Measurements from ENCODE around the gene AOPEP.

Gene AOPEP

DNA sequence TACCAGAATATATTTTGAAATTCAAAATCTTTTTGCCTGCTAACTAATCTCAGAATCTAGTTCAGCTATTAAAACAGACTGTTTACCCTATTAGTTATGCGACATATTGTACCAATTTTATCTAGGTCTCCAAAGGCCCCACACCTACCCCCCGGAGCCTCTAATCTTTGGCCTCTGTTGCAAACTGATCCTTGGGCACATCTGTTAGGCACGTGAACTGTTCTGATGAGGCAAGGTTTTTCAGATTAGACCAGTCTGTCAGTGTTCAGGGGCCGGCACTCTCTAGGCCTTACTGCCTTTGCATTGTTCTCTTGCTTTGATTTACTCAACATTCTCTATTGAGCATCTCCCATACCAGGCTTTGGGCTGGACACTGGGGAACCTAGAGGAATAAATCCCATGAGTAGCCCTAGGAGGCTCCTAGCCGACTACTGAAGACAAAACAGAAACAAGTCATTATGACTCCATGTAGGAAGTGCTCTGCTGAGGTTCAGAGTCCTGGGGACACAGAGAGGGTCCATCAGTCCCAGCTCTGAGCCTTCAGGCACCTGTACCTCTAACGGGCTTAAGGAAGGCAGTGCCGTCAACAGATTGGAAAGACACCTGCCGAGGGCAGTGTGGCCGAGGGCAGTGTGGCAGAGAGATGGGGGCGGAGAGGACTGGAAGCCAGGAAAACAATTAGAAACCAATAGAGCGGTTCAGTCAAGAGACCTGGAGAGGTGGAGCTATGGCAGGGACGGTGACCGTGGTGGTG, 245.1 kb downstream of the AOPEP start:
- Mint-ChIP-seq H3K36me3 (peaks cover 12% of the 10 kb centered on the region), H3K27ac (no peak overlapping the region), H3K4me1 (no peaks in the 10 kb centered on the region), H3K9me3 (no peaks in the 10 kb centered on the region), H3K27me3 (no peaks in the 10 kb centered on the region), H3K4me3 (no peak overlapping the region)

DNA sequence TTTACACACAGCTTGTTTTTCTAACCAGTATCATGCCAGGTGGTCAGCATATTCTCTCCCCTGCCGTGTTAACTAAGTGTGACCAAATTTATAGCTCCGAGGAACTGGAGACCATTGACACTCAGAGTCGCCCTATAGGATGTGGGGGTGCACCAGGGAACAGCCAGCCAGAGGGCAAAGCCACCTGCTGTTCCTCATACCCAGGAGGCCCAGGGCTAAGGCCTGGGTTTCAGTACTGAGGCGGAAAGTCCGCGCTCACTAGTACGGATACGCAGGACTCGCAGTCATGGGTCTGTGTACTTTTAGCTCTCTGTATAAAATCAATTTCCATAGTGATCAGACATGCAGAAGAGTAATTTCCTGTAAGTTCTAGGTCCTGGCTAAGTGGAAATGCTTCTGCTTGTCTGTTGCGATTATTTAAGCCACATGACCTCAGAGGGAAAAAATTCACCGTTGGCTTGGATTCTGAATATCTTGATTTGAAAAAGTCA, 247.0 kb downstream of the AOPEP start:
- Mint-ChIP-seq H3K27ac (no peak overlapping the region), H3K27me3 (no peaks in the 10 kb centered on the region), H3K4me1 (no peaks in the 10 kb centered on the region), H3K36me3 (peaks cover 11% of the 10 kb centered on the region), H3K4me3 (no peak overlapping the region), H3K9me3 (no peaks in the 10 kb centered on the region)

DNA sequence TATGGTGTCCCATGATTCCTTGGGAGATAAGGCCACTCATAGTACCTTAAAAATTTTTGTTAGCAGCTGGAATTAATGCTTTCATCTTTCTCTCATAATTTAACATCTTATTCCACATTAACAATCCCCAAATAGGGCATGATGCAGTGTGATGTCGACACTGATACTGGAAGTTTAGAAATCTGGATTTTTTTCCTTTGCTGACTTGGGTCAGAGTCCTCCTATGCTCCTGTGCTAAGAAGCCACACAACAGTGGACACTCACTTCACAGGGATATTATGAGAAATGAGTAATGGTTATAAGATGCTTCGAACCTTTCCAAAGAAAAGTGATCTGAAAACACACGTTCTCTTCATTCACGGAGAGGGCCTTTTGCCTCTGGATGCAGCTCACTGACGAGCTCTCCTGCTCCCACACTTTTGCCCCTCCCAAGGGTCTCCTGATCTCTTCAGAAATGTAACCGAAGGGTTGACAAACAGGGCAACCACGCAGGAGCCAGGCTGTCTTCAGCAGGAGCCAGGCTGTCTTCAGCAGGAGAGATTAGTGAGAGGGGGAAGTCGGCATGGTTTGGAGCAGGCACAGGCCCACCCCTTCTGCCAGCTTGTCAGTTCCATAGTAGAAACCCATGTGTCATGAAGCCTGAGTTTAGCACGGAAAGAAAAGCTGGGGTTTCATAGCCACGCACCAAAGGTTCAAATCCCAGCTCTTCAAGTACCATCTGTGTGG, 247.8 kb downstream of the AOPEP start:
- Mint-ChIP-seq H3K27me3 (no peaks in the 10 kb centered on the region), H3K4me3 (no peak overlapping the region), H3K9me3 (no peaks in the 10 kb centered on the region), H3K27ac (no peak overlapping the region), H3K4me1 (no peaks in the 10 kb centered on the region), H3K36me3 (peaks cover 11% of the 10 kb centered on the region)

DNA sequence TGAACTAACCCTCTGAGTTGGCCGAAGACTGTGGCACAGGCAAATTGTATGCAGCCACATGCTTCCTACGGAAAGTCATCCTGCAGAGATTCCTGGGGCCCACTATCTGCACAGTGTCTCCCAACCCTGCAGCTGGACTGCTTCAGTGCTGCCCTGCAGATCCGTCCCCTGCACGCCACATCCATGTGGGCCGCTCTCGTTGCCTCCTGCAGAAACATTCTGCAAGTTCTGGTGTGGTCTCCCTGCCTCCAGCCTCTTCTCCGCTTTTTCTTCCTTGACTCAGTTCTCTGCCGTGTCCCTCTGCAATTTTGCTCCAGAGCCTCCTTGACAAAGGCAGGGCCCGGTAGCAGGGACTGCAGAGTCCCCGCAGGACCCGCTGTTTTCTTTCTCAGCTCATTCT, 249.0 kb downstream of the AOPEP start:
- H3K9me3 Mint-ChIP-seq = no peaks in the 10 kb centered on the region
- no peaks in the 10 kb centered on the region for H3K27me3 Mint-ChIP-seq
- H3K4me1 Mint-ChIP-seq = no peaks in the 10 kb centered on the region
- H3K27ac Mint-ChIP-seq = no peak overlapping the region
- no peak overlapping the region for H3K4me3 Mint-ChIP-seq
- peaks cover 11% of the 10 kb centered on the region for H3K36me3 Mint-ChIP-seq

DNA sequence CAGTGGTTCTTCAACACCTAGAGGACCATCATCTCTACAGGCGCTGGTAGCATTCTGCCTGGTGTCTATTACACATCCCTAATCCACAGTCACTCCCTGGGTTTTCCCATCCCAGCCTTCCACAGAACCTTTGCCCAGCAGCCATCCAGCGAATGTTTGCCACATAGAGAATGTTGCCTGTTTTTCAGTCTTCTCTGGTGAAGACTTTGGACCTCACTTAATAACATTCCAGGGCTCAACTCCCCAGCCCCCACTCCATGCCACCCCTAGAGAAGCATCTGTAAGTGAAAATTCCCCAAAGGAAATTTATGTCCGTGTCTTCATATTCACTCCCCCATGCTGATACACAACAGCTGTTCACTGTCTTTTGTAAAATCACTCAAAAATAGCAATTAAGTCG, 249.6 kb downstream of the AOPEP start:
- no peak overlapping the region for H3K27ac Mint-ChIP-seq
- H3K27me3 Mint-ChIP-seq = no peaks in the 10 kb centered on the region
- H3K4me1 Mint-ChIP-seq = no peaks in the 10 kb centered on the region
- H3K36me3 Mint-ChIP-seq = peaks cover 11% of the 10 kb centered on the region
- no peak overlapping the region for H3K4me3 Mint-ChIP-seq
- no peaks in the 10 kb centered on the region for H3K9me3 Mint-ChIP-seq

DNA sequence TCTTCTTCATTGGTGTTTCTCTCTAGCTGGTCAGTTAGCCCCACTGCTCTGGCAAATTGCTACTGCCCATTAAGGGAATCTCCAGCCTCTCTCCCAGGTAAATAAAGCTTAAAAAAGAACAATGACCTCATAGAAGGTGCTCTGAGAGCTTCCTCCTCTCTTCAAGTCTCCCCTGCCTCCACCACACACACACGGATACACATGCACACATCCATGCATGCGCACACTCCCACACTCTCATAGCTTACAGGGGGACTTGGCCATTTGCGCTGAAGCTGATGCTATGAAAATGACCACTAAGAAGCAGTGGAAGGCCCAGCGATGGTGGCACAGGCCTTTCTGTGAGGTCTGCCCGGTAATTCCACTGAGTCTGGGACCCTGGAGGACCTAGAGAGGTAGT, 250.9 kb downstream of the AOPEP start:
- H3K4me3 Mint-ChIP-seq = no peak overlapping the region
- peaks cover 9% of the 10 kb centered on the region for H3K4me1 Mint-ChIP-seq
- H3K36me3 Mint-ChIP-seq = peaks cover 11% of the 10 kb centered on the region
- H3K27ac Mint-ChIP-seq = no peak overlapping the region
- no peaks in the 10 kb centered on the region for H3K9me3 Mint-ChIP-seq
- H3K27me3 Mint-ChIP-seq = no peaks in the 10 kb centered on the region

DNA sequence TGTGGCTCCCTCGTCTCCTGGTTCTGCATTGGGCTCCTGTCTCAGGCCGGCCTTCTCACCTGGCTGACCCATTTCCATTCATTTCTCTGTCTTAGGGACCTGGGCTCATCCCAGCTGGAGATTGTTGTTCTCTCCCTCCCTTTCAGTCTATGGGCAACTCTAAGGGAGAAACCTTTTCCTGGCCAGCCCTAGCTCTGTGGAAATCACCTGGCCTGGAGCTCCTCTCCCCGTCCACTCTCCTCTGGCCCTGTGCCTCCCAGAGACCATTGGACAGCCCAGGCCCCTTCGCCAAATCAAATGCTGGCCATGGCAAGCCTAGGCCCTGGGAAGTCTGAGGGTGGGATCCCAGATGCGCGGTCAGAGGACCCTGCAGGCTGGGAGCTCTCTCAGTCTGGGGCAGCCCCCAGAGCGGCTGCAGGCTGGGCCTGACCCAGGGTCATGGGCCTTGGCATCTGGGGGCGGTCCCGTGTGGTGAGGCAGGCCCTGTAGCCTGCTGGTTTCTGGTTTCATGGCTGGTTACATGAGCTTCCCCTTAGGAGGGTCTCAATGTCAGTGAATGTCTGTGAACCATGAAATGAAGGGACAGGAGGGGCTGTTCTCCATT, 253.5 kb downstream of the AOPEP start:
- H3K36me3 Mint-ChIP-seq = peaks cover 16% of the 10 kb centered on the region
- no peak overlapping the region for H3K27ac Mint-ChIP-seq
- no peaks in the 10 kb centered on the region for H3K9me3 Mint-ChIP-seq
- peaks cover 19% of the 10 kb centered on the region for H3K4me1 Mint-ChIP-seq
- H3K27me3 Mint-ChIP-seq = no peaks in the 10 kb centered on the region
- no peak overlapping the region for H3K4me3 Mint-ChIP-seq

DNA sequence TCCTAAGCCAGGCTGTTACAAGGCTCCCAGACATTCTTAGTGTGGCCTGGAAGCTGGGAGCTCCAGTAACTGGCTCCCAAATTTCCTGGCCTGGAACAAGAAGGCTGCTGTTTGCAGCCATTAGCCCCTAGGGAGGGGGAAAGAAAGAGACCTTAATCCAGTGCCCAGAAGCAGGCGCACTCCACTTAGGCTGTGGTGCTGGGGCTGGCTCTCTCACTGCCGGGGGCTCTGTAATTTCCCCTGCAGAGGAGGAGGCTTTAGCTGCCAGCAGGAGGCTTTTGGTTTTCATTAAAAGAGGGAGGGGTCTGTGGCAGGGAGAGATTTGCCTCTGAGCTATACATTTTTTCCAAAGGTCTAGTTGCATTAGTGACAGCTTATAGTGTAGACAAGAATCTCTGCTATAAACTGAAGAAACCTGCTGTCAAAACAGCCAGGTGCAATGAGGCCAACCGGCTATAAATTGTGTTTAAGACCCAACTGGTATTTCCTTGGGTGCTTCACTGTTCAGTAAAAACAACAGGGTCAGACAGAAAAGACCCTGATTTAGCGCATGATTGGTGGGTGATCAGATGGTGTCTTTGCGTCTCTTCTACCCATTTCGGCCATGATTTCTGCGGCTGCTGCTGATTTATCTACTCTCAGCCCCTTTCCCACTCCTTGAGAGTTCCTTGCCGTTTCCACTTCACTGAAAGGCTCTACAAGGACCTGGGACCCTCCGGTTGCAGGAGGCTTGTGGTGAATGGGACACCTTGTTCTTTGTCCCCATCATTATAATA, 254.6 kb downstream of the AOPEP start:
- H3K27ac Mint-ChIP-seq = no peak overlapping the region
- H3K9me3 Mint-ChIP-seq = no peaks in the 10 kb centered on the region
- H3K4me3 Mint-ChIP-seq = no peak overlapping the region
- no peaks in the 10 kb centered on the region for H3K27me3 Mint-ChIP-seq
- peaks cover 13% of the 10 kb centered on the region for H3K36me3 Mint-ChIP-seq
- H3K4me1 Mint-ChIP-seq = peaks cover 19% of the 10 kb centered on the region

DNA sequence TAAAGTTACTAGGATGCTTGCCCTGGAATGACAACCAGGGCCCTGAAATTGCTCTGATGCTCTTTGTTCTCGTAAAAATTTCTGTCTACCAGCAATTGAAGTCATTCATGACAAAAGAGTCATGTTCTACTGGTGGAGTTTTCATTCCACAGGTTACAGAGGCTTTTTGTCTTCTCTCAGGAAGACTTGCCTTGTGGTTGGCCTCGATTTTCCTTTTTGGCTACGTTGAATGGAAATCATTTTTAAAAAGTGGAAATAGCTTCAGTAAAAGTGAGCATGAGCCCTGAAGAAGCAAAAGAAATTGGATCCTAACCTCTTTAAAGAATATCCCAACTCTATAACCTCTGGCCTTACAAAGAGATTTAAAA, 255.2 kb downstream of the AOPEP start:
- peaks cover 9% of the 10 kb centered on the region for H3K36me3 Mint-ChIP-seq
- H3K4me1 Mint-ChIP-seq = peaks cover 19% of the 10 kb centered on the region
- H3K4me3 Mint-ChIP-seq = no peak overlapping the region
- H3K27ac Mint-ChIP-seq = no peak overlapping the region
- no peaks in the 10 kb centered on the region for H3K9me3 Mint-ChIP-seq
- no peaks in the 10 kb centered on the region for H3K27me3 Mint-ChIP-seq

DNA sequence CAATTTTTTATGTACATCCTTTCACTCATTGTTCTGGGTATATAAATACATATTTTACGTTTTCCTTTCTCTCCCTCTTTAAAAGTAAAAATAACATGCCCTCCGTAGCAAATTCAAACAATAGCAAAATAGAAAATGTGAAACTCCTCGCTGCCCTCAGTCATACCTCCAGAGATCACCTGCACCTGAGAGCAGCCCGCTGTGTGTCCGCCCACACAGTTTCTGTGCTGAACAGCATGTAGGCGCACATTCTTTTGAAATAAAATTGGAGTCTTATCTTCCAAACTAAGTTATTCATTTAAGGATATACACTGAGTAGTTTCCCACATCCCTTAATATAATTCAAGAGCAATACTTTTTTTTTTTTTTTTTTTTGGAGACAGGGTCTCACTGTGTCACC, 255.7 kb downstream of the AOPEP start:
- Mint-ChIP-seq H3K36me3 (peaks cover 9% of the 10 kb centered on the region), H3K27ac (no peak overlapping the region), H3K4me3 (no peak overlapping the region), H3K27me3 (no peaks in the 10 kb centered on the region), H3K9me3 (no peaks in the 10 kb centered on the region), H3K4me1 (peaks cover 19% of the 10 kb centered on the region)

DNA sequence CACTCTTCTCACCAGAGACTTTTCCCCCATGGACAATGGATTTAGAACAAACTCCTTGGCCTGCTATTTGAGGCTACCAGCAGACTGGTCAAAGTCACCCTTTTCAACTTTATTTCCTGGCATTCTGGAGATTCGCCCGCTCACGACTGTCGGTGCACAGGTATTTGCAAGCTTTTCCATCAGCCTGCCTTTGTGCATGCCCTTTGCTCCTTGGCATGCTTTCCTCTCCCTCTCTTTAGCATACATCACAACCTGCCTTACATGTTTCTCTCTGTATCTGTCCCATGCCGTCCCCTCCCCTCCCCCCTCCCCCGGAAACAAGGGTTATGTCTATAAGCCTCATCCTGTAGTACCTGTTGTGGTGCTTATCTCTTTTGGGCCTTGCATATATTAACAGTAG, 257.1 kb downstream of the AOPEP start:
- Mint-ChIP-seq H3K9me3 (no peaks in the 10 kb centered on the region), H3K4me1 (peaks cover 19% of the 10 kb centered on the region), H3K27me3 (no peaks in the 10 kb centered on the region), H3K4me3 (no peak overlapping the region), H3K27ac (no peak overlapping the region), H3K36me3 (peaks cover 10% of the 10 kb centered on the region)

DNA sequence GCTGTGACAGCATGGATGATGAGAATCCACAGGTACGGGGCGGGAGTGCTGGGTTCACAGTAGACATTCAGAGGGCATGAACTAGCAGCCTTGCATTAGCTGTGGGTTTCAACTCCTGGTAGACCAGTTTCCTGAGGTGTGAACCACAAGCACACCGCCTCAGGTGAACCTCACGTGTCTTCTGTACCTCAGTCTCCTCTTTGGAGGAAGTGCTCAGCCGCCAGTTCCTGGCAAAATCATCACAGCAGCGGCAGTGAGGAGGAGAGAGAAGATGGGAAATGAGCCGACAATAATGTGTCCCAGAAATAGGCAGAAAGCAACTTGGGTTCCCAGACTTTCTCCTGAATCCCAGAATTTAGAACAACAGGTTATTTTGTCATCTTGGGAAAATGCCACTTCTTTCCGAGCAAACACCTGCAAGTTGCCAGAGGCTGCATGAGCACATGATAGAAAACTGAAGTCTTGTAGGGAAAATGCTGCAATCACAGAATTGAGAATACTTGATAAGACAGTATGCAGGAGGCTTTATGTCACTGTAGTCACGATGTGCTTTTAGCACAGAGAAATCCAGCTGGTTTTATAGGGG, 258.5 kb downstream of the AOPEP start:
- peaks cover 11% of the 10 kb centered on the region for H3K36me3 Mint-ChIP-seq
- H3K4me3 Mint-ChIP-seq = no peak overlapping the region
- no peaks in the 10 kb centered on the region for H3K27me3 Mint-ChIP-seq
- H3K4me1 Mint-ChIP-seq = peaks cover 19% of the 10 kb centered on the region
- no peaks in the 10 kb centered on the region for H3K9me3 Mint-ChIP-seq
- H3K27ac Mint-ChIP-seq = no peak overlapping the region

DNA sequence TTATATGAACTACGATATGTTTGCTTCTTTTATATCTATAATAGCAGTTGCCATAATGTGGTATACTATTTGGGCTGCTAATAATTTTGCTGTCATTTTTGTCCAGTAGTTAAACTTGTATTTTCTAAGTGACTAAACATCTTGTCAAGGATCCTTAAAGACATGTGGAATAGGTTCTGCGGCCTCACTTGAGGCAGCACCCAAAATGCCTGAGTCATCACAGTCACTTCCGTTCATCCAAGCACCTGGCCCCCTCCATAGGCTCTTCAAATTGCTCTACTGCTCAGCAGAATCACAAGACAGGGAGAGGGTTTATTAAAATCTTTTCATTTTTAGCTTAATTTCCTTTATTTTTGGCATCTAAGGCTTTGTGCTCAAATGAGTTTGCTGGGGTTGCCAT, 259.1 kb downstream of the AOPEP start:
- Mint-ChIP-seq H3K4me1 (peaks cover 19% of the 10 kb centered on the region), H3K36me3 (peaks cover 11% of the 10 kb centered on the region), H3K9me3 (no peaks in the 10 kb centered on the region), H3K27ac (no peak overlapping the region), H3K27me3 (no peaks in the 10 kb centered on the region), H3K4me3 (no peak overlapping the region)

DNA sequence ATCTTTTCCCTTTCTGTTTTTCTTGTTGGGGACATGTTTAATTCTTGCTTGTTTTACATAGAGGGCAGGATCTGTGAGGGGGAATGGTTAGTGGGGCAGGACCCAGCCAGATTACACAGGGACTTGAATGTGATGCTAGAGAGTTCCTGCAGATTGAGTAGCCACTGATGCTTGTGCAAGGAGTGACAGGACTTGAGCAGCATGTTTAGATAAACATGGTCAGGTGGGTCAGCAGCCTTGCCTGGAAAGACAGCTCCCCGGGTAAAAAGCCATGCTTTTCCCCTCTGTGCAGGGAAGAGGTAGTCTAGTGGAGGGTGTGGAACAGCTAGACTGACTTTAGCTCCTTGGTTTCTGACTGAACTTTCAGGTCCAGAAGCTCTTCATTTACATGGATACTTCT, 261.2 kb downstream of the AOPEP start:
- Mint-ChIP-seq H3K4me3 (no peak overlapping the region), H3K9me3 (no peaks in the 10 kb centered on the region), H3K27ac (no peak overlapping the region), H3K4me1 (peaks cover 10% of the 10 kb centered on the region), H3K27me3 (no peaks in the 10 kb centered on the region), H3K36me3 (peaks cover 12% of the 10 kb centered on the region)

DNA sequence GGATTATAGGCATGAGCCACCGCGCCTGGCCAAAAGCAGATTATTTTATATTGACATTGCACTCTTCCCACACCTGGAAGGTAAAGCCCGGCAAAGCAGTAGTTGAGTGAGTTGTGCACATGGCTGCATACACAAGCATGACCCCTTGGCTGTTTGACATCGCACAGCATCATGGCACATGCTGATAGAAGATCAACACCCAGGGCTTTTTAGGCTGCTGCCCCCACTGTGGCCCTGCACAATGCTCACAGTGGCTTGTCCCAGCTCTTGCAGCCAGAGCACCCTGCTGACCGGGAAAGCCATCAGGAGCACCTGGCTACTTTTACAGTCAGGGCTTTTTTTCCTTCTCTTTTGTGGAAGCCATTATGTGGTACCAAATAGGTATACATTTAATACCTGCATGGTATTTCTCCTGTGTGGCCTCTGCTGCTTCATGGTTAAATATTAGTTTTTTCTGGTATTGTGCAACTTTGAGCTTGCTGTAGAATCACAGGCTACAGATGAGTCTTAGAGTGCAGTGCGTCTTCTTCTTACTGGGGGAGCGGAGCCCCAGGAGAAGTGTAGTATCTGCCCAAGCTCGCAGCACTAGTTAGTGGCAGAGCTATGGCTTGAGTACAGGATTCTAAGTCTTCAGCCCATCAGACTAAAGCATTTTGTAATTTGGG, 264.5 kb downstream of the AOPEP start:
- no peaks in the 10 kb centered on the region for H3K9me3 Mint-ChIP-seq
- H3K4me3 Mint-ChIP-seq = no peak overlapping the region
- no peaks in the 10 kb centered on the region for H3K27me3 Mint-ChIP-seq
- H3K4me1 Mint-ChIP-seq = no peaks in the 10 kb centered on the region
- no peak overlapping the region for H3K27ac Mint-ChIP-seq
- peaks cover 12% of the 10 kb centered on the region for H3K36me3 Mint-ChIP-seq
